Measurements from ENCODE around the gene LHX4.

GRCh38 chr1:180254496-180254819 lies 24.4 kb downstream of the LHX4 start:
- TF ChIP-seq CREM (IDR thresholded peaks at IDR 0.05) = no peak
- no peak for TF ChIP-seq CREM (CRISPR knock-in tag; IDR thresholded peaks at IDR 0.05)
- TF ChIP-seq ZNF121 (CRISPR knock-in tag; IDR thresholded peaks at IDR 0.05) = no peak
- TF ChIP-seq PAF1 (CRISPR knock-in tag; IDR thresholded peaks at IDR 0.05) = no peak
- TF ChIP-seq POLR2AphosphoS5 (IDR thresholded peaks at IDR 0.05; ENCODE audit: low read depth, low read length) = no peak
- TF ChIP-seq NFIC (IDR thresholded peaks at IDR 0.05; ENCODE audit: low read length) = no peak
- no peak for TF ChIP-seq ATF2 (CRISPR knock-in tag; IDR thresholded peaks at IDR 0.05)
- TF ChIP-seq MAFK (conservative IDR thresholded peaks at IDR 0.05 in 1 of 2, IDR thresholded peaks at IDR 0.05 in 1 of 2; ENCODE audit: low read length in 2 of 2) = no peak
- no peak for TF ChIP-seq ZNF318 (CRISPR knock-in tag; IDR thresholded peaks at IDR 0.05)
- TF ChIP-seq MZF1 (CRISPR knock-in tag; IDR thresholded peaks at IDR 0.05; ENCODE audit: borderline replicate concordance) = no peak
